PC-9 (cell line): ENCODE measurements around the gene TMEM151A. TPM values are rescaled to one million over a fixed set of nuclear protein-coding genes. Genes with fewer than 3 reads are reported as not detected.
A peak's percentile ranks its signal among the peaks of the same experiment; 100 is the strongest.

Source experiments
- BruUV-seq: library from RNA; stranded (reverse); fragments of 400-500 nt; replicated peaks from 2 replicates; lab custom pipeline; 2021; lab: Mats Ljungman, UMichigan
- CTCF ChIA-PET: fragments of 300-600 bp; sonication (Branson Sonifier 250); formaldehyde crosslinking; loops from one replicate; lab custom pipeline; 2022; ENCODE audit warnings: antibody characterized with exemption; lab: Charles Lee
- POLR2A ChIA-PET: fragments of 300-600 bp; sonication (Branson Sonifier 250); formaldehyde crosslinking; loops from one replicate; lab custom pipeline; 2022; ENCODE audit warnings: antibody characterized with exemption; ENCODE audit not compliant: unreplicated experiment; lab: Charles Lee
- DNase-seq, 2 experiments: peaks; one replicate each; pipeline versions ENCODE4 v3.0.0 to v3.0.0-alpha.2; 2015 to 2022; ENCODE audit warnings: mixed read lengths in 1 of 2
- H2AFZ ChIP-seq: fragments of 200-600 bp; sonication (generic); 2 replicates; pipeline ENCODE4 v1.8.1; 2017; ENCODE audit warnings: antibody characterized with exemption
- H3F3A ChIP-seq: fragments of 200-600 bp; sonication (generic); 2 replicates; pipeline ENCODE4 v1.8.1; 2017; ENCODE audit warnings: antibody characterized with exemption, mild to moderate bottlenecking, low read depth; ENCODE audit not compliant: insufficient read depth
- H3K27ac ChIP-seq: fragments of 200-600 bp; sonication (generic); 2 replicates; pipeline ENCODE4 v1.6.1; 2016; ENCODE audit warnings: mixed run types
- H3K27me3 ChIP-seq: fragments of 200-600 bp; sonication (generic); 2 replicates; pipeline ENCODE4 v1.6.1; 2016; ENCODE audit warnings: low read depth, mixed run types; ENCODE audit not compliant: insufficient read depth
- H3K36me3 ChIP-seq: fragments of 200-600 bp; sonication (generic); 2 replicates; pipeline ENCODE4 v1.6.1; 2016; ENCODE audit warnings: low read depth, mixed run types
- H3K4me1 ChIP-seq: fragments of 200-600 bp; sonication (generic); replicated peaks from 2 replicates; pipeline ENCODE4 v1.6.1; 2016; ENCODE audit warnings: mixed run types; ENCODE audit not compliant: insufficient read depth
- H3K4me2 ChIP-seq: fragments of 200-600 bp; sonication (generic); 2 replicates; pipeline ENCODE4 v1.6.1; 2017; ENCODE audit warnings: mixed run types
- H3K4me3 ChIP-seq: fragments of 200-600 bp; sonication (generic); 2 replicates; pipeline ENCODE4 v1.6.1; 2016; ENCODE audit warnings: mixed run types
- H3K79me2 ChIP-seq: fragments of 200-600 bp; sonication (generic); 2 replicates; pipeline ENCODE4 v1.6.1; 2017; ENCODE audit warnings: low read depth, mixed run types
- H3K9me2 ChIP-seq: fragments of 200-600 bp; sonication (generic); 2 replicates; pipeline ENCODE4 v1.8.1; 2017; ENCODE audit warnings: mild to moderate bottlenecking; ENCODE audit not compliant: insufficient read depth
- H3K9me3 ChIP-seq: fragments of 200-600 bp; sonication (generic); 2 replicates; pipeline ENCODE4 v1.8.1; 2016; ENCODE audit warnings: low read depth; ENCODE audit not compliant: insufficient read depth
- H4K20me1 ChIP-seq: fragments of 200-600 bp; sonication (generic); 2 replicates; pipeline ENCODE4 v1.8.1; 2017; ENCODE audit not compliant: insufficient read depth
- EZH2 ChIP-seq: fragments of 200-600 bp; sonication (generic); IDR thresholded peaks from 2 replicates; pipeline ENCODE4 v1.8.0; 2017; ENCODE audit warnings: antibody characterized with exemption, low read depth
- intact Hi-C: fragments of 100-400 bp; cut with micrococcal nuclease; formaldehyde crosslinking; loops from one replicate; pipeline ENCODE4 v1.10.0; 2022; ENCODE audit not compliant: unreplicated experiment
- total RNA-seq: library from RNA; stranded (reverse); gene quantifications from 2 replicates; pipeline ENCODE4 v1.2.3, GENCODE V29; 2021
- TF ChIP-seq, protein P1 (sequence below): fragments of 200-600 bp; sonication (generic); conservative IDR thresholded peaks from 2 replicates; pipeline ENCODE4 v1.6.1; 2017; ENCODE audit warnings: mixed run types, antibody characterized with exemption, mild to moderate bottlenecking, moderate library complexity

TMEM151A gene
- total RNA-seq, 1 experiment from 2014 or later, result 0.22 TPM

DNA sequence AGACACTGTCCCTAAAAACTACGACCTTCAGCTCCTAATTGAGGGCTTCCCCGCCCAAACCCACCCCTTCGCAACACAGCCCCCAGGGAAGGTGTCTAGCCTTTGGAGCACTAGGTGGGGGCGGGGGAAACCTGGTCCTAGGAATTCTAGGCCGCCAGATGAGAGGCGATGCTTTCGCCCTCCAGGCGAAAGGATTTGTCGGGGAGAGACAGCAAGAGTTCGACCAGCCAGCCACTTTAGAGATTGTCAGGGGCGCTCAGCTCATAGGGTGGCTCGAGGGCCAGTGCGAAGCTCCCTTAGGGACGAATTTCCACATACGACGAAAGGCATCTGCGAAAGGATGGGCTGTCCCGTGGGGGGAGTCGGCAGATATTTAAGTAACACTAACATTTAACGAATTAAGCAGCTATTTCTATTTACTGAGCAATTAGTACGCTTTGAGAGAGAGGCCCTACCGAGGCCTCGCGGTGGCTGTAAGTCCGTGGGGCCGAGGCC lies 19.8 kb downstream of the TMEM151A start:
- no TSS peak for BruUV-seq
- Histone ChIP-seq H3K27me3 (peaks cover 19% of the 10 kb centered on the region), H2AFZ (peak overlapping the region; percentile 92), H3K27ac (peak overlapping the region; percentile 45; the same call in 1 of the 2 replicates), H3K4me3 (peak overlapping the region; percentile 66), H3K4me1 (peaks cover 6% of the 10 kb centered on the region), H3K4me2 (peak overlapping the region; percentile 75), H3K9me3 (no peaks in the 10 kb centered on the region), H3K36me3 (no peaks in the 10 kb centered on the region), H4K20me1 (no peaks in the 10 kb centered on the region), H3F3A (peaks cover 10% of the 10 kb centered on the region; the same call in 1 of the 2 replicates), H3K9me2 (no peaks in the 10 kb centered on the region), H3K79me2 (no peaks in the 10 kb centered on the region)
- POLR2A ChIA-PET, result interaction anchor here (0.5 to 1.6 kb wide), 4 partner anchors 11 to 69 kb away, joined by 4 to 46 read pairs (median 10); partner anchors contain the start of genes RIN1 and YIF1A
- TF ChIP-seq EZH2, result no peak
- TF ChIP-seq, protein P1, sequence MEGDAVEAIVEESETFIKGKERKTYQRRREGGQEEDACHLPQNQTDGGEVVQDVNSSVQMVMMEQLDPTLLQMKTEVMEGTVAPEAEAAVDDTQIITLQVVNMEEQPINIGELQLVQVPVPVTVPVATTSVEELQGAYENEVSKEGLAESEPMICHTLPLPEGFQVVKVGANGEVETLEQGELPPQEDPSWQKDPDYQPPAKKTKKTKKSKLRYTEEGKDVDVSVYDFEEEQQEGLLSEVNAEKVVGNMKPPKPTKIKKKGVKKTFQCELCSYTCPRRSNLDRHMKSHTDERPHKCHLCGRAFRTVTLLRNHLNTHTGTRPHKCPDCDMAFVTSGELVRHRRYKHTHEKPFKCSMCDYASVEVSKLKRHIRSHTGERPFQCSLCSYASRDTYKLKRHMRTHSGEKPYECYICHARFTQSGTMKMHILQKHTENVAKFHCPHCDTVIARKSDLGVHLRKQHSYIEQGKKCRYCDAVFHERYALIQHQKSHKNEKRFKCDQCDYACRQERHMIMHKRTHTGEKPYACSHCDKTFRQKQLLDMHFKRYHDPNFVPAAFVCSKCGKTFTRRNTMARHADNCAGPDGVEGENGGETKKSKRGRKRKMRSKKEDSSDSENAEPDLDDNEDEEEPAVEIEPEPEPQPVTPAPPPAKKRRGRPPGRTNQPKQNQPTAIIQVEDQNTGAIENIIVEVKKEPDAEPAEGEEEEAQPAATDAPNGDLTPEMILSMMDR, result no peak
- no peak for DNase-seq
- CTCF ChIA-PET, result interaction anchor here (0.5 to 2.9 kb wide), 9 partner anchors 17 to 405 kb away, joined by 3 to 30 read pairs (median 5); partner anchors contain the start of genes BRMS1, RIN1 and YIF1A
- intact Hi-C loops, result loop anchor here (2.0 to 5.0 kb wide), 2 partner anchors 61 to 119 kb away; partner anchors contain the start of gene SLC29A2

DNA sequence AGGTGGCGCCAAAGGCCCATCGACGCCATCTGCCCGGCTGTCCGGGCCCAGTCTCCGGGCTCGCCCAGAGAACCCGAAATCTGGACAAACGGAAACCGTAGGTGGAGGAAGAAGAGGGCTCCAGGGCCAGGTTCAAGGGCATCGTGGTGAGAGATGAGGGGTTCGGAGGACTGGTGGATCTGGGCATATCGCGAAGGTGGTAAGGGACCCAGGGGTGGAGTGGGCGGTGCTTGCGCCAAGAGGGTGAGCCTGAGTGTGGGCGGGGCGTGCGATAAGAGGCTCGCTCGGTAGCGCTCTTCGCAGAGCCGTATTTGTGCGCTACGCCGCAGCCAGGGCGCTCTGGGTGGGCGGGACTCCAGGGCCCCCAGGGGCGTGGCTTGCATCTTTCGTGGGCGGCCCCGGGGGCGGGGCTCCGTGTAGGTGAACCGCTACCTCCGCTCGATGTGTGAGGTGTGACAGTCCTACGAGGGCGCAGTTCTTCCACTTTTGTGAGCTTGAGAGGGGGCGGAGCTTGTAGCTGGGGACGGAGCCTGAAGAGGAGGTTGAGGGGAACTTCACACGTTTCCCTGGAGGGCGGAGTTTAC lies 20.4 kb downstream of the TMEM151A start:
- H3K79me2 ChIP-seq, result no peaks in the 10 kb centered on the region
- peaks cover 18% of the 10 kb centered on the region for H3K27me3 ChIP-seq
- peaks cover 6% of the 10 kb centered on the region for H3K4me1 ChIP-seq
- H3K27ac ChIP-seq, result peak overlapping the region; percentile 45; the same call in 1 of the 2 replicates
- peak overlapping the region; percentile 75 for H3K4me2 ChIP-seq
- no peaks in the 10 kb centered on the region for H3K9me3 ChIP-seq
- intact Hi-C loops, result loop anchor here (1.0 to 5.0 kb wide), 5 partner anchors 16 to 119 kb away; partner anchors contain the start of genes RIN1 and SLC29A2
- H4K20me1 ChIP-seq, result no peaks in the 10 kb centered on the region
- peak; percentile 88 to 89 for DNase-seq
- TF ChIP-seq, protein P1, result peak; percentile 95
- no peak for TF ChIP-seq EZH2
- ChIA-PET POLR2A (interaction anchor here (0.5 to 1.6 kb wide), 14 partner anchors 12 to 783 kb away, joined by 3 to 46 read pairs (median 6); partner anchors contain the start of genes PACS1, RBM4B, RIN1 and SLC29A2), CTCF (interaction anchor here (0.5 to 2.9 kb wide), 19 partner anchors 15 to 1189 kb away, joined by 3 to 30 read pairs (median 4); partner anchors contain the start of genes BRMS1, MRPL11, RBM4B and RIN1)
- no peaks in the 10 kb centered on the region for H3K36me3 ChIP-seq
- peak overlapping the region; percentile 92 for H2AFZ ChIP-seq
- H3K4me3 ChIP-seq, result peak overlapping the region; percentile 66
- no TSS peak for BruUV-seq
- H3F3A ChIP-seq, result peaks cover 10% of the 10 kb centered on the region; the same call in 1 of the 2 replicates
- H3K9me2 ChIP-seq, result no peaks in the 10 kb centered on the region
